Measurements from ENCODE around the gene RIN2.
"Not testable (repeated sequence)": the region's sequence is repeated elsewhere in the genome, so short reads cannot be mapped to it uniquely, and the experiment has no call there.

RIN2 gene

GRCh38 chr20:19740512-19740911, 17.5 kb upstream of the RIN2 start:
- no peak for DNase-seq

DNA sequence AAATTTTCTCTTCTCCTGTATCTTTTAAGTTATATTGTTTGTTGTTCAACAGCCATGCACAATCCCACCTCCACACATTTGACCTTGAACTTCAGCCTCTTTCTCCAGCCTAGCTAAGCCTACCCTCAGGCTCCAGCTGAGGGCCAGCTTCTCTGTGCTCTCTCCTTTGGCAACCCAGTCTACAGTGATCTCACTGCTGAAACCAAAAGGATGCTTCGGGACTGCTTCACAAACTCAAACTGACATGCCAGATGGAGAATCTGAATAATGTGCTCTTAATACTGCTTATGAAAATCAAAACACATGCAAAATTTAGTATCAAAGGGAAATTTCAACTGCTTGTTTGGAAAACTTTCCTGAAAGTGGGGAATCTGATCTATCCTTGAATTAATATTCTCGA, 16.1 kb upstream of the RIN2 start:
- DNase-seq = no peak

- no peak for DNase-seq
These were observed 15.0 kb upstream of the RIN2 start for GRCh38 chr20:19742974-19743639.

DNA sequence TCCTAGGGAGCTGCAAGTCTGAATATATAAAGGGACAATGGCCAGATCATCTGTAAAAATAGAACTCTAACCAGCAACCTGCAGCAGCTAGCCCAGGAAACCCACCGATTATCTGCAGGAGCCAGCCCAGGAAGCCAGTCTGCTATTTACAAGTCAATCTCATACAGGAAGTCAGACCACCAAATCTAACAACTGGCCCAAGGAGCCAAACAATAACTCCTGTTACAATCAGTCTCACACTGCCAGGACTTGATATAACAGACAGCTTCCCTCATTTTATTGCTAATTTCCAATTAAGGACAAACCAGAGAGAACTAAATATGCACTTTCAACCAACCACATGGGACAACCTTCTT, 14.4 kb upstream of the RIN2 start:
- DNase-seq = no peak

DNA sequence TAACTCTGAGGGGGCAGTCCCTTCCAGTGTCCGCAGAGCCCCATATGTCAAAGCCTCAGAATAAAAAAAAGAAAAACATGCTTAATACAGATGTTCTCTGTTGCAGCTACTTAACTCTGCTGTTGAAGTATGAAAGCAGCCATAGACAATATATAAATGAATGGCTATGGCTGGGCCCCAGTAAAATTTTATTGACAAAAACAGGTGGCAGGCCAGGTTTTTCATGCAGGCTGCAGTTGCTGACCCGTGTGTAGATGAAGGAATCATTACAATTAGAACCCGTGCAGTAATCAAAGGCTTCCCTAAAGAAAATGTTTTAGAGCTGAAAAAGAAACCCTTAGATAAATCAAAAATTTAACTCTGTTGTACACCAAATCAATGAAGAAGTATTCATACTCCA, 13.0 kb upstream of the RIN2 start:
- no peak for DNase-seq

DNA sequence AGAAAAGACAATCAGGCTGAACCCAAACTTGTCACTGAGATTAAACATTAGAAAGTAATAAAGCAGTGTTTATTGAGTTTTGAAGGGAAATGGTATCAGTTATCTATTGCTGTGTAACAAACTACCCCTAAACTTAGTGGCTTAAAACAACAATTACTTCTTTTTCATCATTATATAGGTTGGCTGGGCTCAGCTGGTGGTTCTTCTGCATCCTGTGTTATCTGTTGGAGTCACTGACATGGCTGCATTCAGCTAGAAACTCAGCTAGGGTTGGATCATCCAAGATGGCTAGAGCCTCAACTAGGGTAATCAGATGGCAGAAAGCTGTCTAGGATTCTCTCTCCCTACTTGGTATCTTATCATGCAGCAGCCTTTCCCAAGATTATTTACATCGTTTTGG, 12.5 kb upstream of the RIN2 start:
- DNase-seq = no peak

DNA sequence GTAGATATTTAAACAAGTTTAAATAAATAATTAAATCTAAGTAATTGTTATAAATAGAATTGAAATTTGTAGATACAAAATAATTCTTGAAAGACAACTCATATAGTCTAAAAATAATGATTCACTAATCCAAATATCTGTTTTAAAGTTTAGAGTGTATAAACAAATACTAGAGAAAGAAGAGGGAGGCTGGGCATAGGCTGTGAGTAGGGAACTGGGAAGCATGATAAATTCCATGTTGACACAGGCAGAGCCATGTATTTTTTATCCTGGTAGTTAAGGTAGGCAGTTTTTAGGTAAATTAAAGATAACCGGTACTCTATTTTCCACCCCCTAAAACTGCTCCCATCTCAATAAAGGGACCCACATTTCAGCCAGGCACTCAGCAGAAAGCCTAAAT, 11.7 kb upstream of the RIN2 start:
- DNase-seq = no peak

DNA sequence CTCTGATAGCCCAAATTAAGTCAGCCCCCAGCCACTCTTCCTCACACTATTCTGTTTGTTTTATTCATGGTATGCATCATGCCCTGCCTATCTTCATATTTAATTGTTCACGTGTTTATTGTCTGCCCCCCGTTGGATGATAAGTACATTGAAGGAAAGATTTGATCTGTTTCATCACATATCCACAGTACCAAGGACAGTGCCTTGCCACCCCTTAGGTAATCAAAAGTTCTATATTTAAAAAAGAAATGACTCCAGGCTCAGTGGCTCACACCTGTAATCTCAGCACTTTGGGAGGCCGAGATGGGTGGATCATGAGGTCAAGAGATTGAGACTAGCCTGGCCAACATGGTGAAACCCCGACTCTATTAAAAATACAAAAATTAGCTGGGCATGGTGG, 10.2 kb upstream of the RIN2 start:
- DNase-seq = no peak

- DNase-seq = no peak
These were observed 9.4 kb upstream of the RIN2 start for GRCh38 chr20:19748681-19749080.

DNA sequence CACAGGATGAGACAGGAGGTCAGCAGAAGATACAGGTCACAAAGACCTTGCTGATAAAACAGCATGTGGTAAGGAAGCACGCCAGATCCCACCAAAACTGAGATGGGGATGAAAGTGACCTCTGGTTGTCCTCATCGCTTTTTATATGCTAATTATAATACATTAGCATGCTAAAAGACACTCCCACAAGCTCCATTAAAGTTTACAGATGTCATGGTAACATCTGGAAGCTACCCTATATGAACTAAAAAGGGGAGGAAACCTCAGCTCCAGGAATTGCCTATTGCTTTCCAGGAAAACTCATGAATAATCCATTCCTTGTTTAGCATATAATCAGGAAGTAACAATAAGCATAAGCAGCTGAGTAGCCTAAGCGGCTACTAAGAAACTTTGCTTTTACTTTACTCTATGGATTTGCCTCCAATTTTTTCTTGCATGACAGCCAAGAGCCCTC, 8.4 kb upstream of the RIN2 start:
- DNase-seq = no peak

DNA sequence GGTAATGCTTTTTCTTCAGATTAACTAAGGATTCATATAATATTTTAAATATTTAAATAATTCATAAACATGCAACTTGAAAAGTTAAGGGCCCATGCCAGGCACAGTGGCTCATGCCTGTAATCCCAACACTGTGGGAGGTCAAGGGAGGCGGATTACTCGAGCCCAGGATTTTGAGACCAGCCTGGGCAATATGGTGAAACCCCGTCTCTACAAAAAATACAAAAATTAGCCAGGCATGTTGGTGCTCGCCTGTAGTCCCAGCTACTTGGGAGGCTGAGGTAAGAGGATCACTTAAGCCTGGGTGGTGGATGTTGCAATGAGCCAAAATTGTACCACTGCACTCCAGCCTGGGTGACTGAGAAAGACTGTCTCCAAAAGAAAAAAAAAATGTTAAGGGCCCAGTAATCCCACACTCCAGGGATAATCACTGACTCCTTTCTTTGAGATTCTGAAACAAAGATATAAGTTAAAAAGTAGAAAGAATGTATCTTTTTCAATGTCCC, 7.9 kb upstream of the RIN2 start:
- DNase-seq = no peak

DNA sequence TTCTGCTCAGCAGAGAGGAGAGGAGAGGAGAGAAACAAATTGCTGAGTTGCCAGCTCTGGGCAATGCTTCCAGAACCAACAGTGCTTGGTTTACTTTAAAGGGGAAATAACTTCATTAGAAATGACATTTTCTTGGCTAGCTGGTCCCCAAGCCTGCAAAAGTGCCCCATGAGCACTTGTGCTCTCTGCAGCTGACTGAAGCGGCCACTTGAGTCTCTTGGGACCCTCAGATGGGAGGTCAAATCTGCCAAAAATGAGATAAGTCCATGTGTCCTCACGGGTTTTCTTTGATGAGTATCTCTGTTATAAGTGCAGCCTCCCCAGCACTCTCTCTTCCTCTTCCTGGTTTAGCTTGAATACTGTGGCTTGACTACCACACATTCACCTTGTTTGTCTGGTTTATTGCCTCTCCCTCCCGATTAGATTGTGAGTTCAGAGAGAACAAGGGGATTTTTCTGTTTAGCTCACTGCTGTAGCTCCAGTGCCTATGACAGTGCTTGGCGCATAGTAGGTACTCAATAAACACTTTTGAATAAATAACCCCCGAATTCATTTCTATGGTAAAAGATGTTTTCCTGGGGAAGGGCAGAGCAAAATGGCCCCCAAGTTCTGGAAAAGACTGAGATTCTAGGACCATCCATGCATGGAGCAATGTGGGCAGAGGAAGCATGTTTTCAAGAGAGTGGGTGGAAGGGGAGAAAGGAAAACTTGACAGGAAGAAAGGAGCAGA, 7.0 kb upstream of the RIN2 start:
- no peak for DNase-seq

DNA sequence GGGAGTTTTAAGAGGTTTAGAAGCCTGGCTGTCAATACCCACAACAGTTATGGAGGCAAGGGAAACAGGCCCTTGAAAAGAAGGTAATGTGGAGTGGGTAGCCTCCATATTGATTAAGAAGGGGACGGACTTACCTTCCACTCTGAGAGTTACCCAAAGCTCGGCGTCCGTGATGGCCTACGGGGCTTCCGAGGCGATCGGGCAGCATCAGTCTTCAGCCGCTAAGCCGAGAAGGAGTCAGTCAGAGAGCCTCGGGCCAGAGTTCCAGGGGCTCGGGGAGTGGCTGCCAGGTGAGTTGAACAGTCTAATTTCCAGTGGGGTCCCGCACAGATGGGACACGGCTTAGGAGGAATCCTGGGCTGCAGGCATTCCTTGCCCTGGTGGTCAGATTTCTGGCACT, 3.9 kb upstream of the RIN2 start:
- DNase-seq = not testable (repeated sequence)

DNA sequence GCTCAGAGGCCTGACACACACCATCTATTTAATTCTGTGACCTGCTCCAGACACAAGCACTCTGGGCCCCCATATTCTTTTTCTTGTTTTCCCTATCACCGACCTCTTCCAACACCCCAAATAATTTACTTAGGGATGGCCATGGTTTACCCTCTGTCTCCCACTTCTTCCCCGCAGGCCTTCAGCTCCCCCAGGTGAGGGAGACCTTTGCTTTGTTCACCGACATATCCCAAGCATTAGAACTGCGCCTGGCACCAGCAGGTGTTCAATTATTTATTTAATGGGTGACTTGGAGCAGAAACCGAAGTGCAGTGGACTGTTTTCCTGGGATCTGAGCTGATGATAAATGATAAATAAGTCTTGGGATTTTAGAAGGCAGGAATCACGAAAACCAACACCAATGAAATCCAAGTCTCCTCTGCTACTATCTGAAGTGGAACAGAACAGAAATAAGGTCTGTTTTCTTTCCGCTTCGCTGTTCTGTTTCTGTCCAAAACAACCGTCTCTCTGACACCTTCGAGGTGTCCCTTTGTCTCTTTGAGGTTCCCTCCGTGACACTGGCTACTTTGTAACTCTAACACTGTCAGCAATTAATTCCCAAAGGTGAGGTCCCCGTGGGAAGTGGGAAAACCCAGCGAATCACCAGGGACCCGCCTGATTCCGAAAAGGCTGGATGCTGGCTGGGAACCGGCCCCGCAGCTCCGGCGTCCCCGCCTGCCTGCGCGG, 1.1 kb upstream of the RIN2 start:
- no peak for DNase-seq

- DNase-seq = no peak
These were observed 448 bp upstream of the RIN2 start for GRCh38 chr20:19757487-19758132.

GRCh38 chr20:19758501-19759331, 658 bp downstream of the RIN2 start:
- DNase-seq = no peak

GRCh38 chr20:19760371-19760721, 2.3 kb downstream of the RIN2 start:
- DNase-seq = no peak

DNA sequence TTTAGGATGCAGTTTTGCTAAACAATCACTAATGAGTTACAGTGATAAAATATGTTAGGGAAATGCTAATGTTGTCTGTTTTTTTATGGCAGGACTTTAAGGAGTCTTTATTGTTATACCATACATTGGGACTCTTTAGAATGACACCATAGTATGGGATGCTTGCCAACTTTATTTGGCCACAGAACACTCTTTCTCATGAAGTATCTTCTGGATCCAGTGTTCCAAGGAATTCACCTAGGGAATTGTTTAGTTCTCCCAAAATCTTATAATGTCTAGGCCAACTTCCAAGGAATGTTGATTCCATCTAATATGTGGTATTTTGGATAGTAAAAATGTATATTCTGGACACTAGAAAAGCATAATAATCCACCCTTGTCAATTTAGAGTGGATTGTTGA, 3.3 kb downstream of the RIN2 start:
- no peak for DNase-seq

DNA sequence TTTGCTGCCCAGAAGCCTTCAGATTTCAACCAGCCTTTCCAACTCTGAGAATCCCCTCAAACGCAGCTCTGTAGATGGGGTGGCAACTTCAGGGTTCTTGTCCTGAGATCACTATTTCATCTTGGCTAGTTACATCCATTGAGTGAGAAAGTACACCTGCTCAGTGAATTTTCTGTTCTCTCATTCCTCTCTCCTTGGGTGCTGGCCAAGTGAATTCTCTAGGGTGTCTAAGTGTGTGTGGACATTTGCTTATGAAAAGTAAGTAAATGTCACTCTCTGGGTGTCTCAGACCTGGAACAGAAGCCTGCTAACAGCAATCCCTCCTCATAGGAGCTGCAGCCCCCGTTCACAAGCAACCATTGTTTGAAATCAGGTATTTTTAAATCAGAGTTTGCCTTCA, 3.8 kb downstream of the RIN2 start:
- DNase-seq = no peak

DNA sequence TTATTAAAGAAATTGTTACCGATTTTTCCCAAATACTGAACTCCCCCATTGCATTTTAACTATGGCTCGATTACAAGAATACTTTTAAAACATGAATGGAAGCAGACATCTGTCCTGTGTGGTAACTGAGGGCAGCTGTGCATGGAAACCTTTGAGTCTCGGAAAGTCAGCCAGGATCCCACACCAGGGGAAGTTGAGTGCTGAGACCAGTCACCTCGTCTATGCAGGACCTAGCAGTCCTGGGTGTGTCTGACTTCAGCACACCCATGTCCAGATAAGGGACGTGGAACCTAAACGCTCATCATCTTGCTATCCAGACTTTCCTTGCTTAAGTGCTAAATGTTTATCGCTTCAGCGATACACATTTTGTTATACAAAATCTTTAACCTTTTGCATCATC, 6.1 kb downstream of the RIN2 start:
- no peak for DNase-seq

GRCh38 chr20:19765266-19765665, 7.2 kb downstream of the RIN2 start:
- DNase-seq = no peak

- DNase-seq = no peak
These were observed 7.9 kb downstream of the RIN2 start for GRCh38 chr20:19765913-19766312.

GRCh38 chr20:19767070-19767469, 9.0 kb downstream of the RIN2 start:
- no peak for DNase-seq

Measured in T-helper 1 cell (primary cell).